HG03108 (cell line): ENCODE results near the gene SCN2B.

Experiments
- ATAC-seq: cut with Tn5 transposase; IDR thresholded peaks from one replicate; pipeline ENCODE4 v1.9.1; 2021; ENCODE audit warnings: moderate library complexity; ENCODE audit not compliant: unreplicated experiment

SCN2B gene, protein sequence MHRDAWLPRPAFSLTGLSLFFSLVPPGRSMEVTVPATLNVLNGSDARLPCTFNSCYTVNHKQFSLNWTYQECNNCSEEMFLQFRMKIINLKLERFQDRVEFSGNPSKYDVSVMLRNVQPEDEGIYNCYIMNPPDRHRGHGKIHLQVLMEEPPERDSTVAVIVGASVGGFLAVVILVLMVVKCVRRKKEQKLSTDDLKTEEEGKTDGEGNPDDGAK

DNA sequence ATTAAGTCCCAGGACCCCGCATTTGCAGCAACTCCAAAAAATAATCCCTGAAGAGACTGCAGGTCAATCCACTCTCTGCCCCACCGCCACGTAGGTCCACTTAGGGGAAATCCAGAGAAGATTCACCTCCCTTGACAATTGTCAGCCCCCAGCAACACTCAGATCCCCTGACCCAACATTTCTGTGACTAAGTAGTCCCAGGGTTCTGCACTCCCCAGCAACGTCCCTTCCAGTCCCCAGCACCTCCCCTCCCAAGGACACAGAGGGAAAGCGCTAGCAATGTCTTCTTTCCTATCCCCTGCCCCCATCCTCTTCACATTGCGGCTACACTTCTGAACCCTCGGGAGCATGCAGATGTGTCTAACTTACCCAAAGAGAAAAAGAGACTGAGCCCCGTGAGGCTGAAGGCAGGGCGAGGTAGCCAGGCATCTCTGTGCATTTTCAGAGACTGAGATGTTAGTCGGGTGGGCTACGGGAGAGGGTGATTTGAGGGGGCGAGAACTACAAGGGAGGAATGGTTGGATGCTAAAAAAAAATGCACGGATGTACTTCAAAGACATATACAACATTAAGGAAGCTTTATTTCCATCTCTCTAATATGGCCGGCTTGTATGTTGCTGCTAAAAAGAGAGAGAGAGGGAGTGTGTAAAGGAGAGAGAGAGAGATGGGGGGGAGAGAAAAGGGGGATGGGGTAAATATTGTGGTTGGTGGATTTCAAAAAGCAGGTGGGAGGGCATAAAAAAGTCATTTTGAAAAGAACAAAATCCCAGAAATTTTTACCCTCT is at the start of gene SCN2B:
TSS of gene SCN2B (minus strand) at position 647 of the 785 bp plus-strand sequence. CDS start at position 439, 208 bp downstream.
- no peak for ATAC-seq

DNA sequence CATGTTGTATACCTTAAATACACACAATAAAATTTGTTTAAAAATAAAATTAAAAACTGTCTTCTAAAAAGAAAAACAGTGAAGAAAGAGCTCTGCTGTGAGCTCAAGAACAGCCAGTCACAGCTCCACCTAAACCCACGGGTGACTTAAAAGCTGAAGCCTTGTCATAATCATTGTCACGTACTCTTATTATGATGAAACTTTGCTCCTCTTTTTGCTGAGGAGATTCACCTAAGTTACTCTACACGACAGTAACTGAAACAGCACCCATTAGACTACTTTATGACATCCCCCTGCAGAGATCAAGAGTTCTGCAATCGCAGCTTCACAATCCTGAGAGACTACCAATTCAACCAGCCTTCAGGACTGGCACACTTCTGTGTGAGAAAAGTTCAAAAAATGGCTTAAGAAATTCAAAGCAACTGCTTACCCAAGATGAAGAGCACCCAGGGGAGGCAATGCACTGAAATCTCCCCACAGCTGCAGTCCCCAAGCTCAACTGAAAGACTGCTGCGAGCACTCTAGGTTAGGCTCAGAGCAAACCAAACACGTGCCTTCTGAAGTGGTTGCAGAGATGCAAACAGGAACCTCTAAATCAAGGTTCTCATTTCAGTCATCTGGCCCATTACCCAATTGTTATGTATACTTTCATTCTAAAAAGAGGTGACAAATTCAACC is 48.2 kb upstream of the SCN2B start, which contains the start of gene JAML:
TSS of gene JAML (minus strand) at position 501 of the 678 bp plus-strand sequence. CDS start 10,145 bp downstream, outside the sequence.
- ATAC-seq, result peak; percentile 54

GRCh38 chr11:118223992-118224391 is 47.6 kb upstream of the SCN2B start:
- no peak for ATAC-seq

DNA sequence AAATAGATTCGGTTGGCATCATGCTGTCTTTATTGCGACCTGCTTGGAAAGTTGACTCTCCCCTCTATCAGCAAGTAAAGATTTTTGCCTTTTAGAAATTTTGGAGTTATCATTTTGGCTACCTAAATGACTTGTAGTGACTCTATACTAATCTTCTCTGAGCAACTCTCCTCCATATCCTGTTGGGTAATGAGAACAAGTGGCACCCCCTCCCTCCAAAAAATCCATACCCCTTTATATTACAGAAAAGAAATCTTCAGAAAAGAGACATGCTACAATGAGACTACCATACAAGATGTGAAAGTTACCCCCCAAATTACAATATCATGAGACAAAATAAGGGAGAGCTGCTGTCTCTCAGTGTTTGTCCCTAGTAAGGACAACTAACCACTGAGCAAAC is 47.1 kb upstream of the SCN2B start:
- no peak for ATAC-seq

- no peak for ATAC-seq
Measured at GRCh38 chr11:118222437-118222836, 46.0 kb upstream of the SCN2B start.

DNA sequence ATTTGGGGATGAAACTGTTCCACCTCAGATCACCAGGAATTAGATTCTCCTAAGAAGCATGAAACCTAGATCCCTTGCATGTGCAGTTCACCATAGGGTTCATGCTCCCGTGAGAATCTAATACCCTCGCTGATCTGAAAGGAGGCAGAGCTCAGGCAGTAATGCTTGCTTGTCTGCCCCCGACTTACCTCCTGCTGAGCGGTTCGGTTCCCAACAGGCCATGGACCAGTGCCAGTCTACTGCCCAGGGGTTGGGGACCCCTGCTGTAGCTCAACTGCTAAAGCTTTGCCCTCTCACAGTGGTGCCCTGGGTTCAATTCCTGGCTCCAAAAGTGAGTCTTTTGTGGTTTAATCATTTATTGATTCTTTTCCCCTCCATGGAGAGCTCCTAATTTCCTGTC is 45.0 kb upstream of the SCN2B start:
- ATAC-seq, result no peak

- ATAC-seq, result no peak
Measured at GRCh38 chr11:118219732-118220131, 43.3 kb upstream of the SCN2B start.

GRCh38 chr11:118219244-118219643 is 42.8 kb upstream of the SCN2B start:
- no peak for ATAC-seq

DNA sequence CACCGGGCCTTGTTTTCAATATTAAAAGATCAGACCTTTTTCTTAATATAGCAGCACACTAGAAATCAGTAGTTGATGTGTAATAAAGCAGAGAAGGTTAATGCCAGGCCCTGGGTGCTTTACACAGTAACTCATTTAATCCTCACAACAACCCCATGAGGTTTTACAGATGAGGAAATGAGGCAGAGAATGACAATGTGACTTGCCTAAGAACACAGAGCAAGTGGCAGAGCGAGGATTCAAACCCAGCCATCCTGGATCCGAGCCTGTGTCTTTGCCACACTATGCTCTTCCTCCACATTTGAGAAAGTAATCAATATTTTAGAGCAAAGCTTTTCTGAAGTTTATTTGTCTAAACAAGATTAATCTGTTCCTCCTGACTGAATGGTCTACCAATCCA is 41.1 kb upstream of the SCN2B start:
- ATAC-seq, result no peak

- ATAC-seq, result peak; percentile 57
Measured at GRCh38 chr11:118216621-118217481, 40.4 kb upstream of the SCN2B start.

- no peak for ATAC-seq
Measured at GRCh38 chr11:118215765-118216164, 39.3 kb upstream of the SCN2B start.

DNA sequence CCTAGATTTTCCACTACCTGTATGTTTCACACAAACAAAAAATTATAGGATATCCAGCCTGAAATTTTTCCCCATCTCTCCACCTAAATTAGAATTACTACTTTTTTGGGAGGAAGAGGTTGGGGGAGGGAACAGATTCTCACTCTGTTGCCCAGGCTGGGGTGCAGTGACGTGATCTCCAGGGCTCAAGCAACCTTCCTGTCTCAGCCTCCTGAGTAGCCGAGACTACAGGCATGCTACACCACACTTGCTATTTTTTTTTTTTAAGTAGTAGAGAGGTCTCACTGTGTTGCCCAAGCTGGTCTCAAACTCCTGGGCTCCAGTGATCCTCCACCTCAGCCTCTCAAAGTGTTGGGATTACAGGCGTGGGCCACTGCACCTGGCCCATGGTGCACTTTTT is 38.8 kb upstream of the SCN2B start:
- ATAC-seq, result no peak

GRCh38 chr11:118214210-118214914 is 37.9 kb upstream of the SCN2B start:
- ATAC-seq, result no peak

DNA sequence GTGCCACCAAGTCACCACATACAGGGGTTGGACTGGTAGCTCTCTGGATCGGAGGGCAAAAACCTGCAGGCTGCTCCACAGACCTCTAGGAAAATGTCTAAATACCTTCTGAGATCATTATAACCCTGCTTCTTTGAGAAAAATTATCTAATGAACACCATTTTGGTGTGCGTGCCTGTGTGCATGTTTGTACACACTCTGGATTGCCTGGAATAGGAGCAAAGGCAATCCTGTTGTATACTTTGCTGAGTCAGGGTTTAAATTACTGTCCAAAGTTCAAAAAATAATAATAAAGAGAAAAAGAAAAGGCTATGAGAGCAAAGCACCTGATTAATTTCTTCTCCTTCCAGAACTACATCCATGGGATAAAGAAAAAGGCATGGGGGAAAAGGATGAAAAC is 37.3 kb upstream of the SCN2B start:
- ATAC-seq, result no peak

DNA sequence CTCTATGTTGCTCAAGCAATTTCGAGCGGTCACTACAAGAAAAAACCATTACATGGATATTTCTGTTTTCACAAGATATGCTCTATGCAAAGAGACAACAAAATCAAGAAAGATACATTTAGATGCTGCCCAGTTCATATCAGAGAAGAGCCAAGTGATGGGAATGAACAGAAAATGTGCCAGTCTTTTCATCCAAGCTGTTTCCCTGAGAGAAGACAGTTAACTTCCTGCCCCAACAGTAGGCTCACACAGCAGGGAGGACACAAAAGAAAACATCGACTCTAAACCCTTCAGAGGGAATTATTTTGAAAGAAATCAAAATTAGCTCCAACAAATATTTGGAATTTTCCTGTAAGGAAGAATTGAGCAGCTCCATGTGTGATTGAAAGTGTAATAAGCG is 36.8 kb upstream of the SCN2B start:
- no peak for ATAC-seq

DNA sequence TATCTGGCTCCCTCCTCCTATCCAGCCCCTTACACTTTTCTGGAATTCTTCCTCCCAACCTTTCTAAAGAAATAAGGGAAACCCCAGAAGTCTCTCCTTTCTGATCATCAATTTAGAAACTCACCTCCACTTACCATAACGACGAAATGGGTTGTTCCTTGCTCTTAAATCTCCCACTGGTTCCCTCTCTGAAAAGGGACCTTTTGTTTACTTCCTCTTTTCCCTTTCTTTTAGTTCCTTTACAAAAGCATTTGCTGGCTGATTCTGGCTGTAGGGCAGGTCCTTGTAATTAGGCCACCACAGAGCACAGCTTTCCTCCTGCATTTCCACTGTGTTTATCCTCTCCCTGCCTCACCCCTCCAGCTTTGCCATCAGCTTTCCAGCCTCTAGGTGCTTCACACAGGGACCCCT is 36.3 kb upstream of the SCN2B start:
- ATAC-seq, result no peak

- no peak for ATAC-seq
Measured at GRCh38 chr11:118212131-118212725, 35.8 kb upstream of the SCN2B start.

DNA sequence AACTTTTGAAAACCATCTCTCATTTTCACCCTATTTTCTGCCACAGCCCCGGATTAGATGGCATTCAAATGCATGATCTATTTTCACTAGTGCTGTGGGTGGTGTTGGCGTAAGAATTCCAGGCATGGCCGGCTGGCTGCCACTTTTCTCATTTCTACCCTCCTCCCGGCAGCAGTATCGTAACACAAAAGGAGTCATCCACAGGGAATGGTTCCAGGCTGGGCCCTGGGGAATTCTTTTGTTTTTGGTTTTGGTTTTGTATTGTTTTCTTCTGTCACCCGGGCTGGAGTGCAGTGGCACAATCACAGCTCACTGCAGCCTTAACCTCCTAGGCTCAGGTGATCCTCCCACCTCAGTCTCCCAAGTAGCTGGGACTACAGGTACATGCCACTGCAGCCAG is 34.6 kb upstream of the SCN2B start:
- no peak for ATAC-seq

- no peak for ATAC-seq
Measured at GRCh38 chr11:118210323-118210722, 33.9 kb upstream of the SCN2B start.

DNA sequence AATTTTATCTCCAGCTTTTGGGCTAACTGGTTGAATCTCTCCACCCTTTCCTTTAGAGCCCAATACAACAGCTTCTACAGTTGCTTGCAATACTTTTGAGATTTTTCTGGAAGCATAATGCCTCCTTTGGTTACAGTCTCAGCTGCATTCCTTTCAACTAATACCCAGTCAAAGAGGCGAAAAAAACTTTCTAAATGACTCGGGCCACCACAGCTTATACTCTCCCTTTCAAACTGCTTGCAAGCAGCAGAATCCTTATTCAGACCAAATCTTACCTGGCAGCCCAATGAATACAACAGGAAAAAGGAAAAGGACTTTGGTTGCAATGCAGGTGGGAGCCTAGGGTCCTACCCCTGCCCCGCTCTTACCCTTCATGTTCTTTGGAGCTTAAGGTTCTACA is 32.6 kb upstream of the SCN2B start:
- ATAC-seq, result no peak
